CD14-positive monocyte (primary cell): ENCODE measurements around the gene SCAP. TPM values are rescaled to one million over a fixed set of nuclear protein-coding genes. Genes with fewer than 3 reads are reported as not detected.

Source experiments
- DNase-seq, 3 donors: peaks; one replicate each; pipeline ENCODE4 v3.0.0-alpha.2; 2011 to 2022
- H2AFZ ChIP-seq: 2 replicates; pipeline ENCODE4 v1.6.0; 2012; ENCODE audit warnings: mild to moderate bottlenecking, low read depth, low read length, inconsistent platforms; ENCODE audit not compliant: insufficient read depth, poor library complexity, severe bottlenecking
- H3K27ac ChIP-seq, 2 donors: 1 replicate in 1 of 2; 2 replicates in 1 of 2; pipeline ENCODE4 v1.5.1; 2012 to 2013; ENCODE audit warnings: low read length in 2 of 2, control low read depth in 1 of 2, inconsistent platforms in 1 of 2, low read depth in 1 of 2, mild to moderate bottlenecking in 1 of 2
- H3K27me3 ChIP-seq, 2 donors: one replicate each; pipeline versions ENCODE4 v1.6.0 to v1.6.1; 2011 to 2013; ENCODE audit warnings: low read length in 2 of 2; ENCODE audit not compliant: control insufficient read depth in 2 of 2, insufficient read depth in 2 of 2
- H3K36me3 ChIP-seq, 2 donors: replicated peaks in 1 of 2; 1 replicate in 1 of 2; 2 replicates in 1 of 2; pipeline versions ENCODE4 v1.5.1 to v1.6.1; 2012 to 2013; ENCODE audit warnings: low read length in 2 of 2, control low read depth in 1 of 2, inconsistent platforms in 1 of 2, mild to moderate bottlenecking in 1 of 2; ENCODE audit not compliant: insufficient read depth in 2 of 2, control insufficient read depth in 1 of 2
- H3K4me1 ChIP-seq, 2 donors: 1 replicate in 1 of 2; 2 replicates in 1 of 2; pipeline versions ENCODE4 v1.5.1 to v1.6.1; 2012 to 2013; ENCODE audit warnings: low read length in 2 of 2, control low read depth in 1 of 2, inconsistent platforms in 1 of 2, mild to moderate bottlenecking in 1 of 2, moderate library complexity in 1 of 2; ENCODE audit not compliant: insufficient read depth in 2 of 2, control insufficient read depth in 1 of 2
- H3K4me2 ChIP-seq: replicated peaks from 2 replicates; pipeline ENCODE3; 2012; ENCODE audit warnings: low read length, moderate library complexity, mild to moderate bottlenecking; ENCODE audit not compliant: poor library complexity, severe bottlenecking; ENCODE audit errors: extremely low read depth
- H3K4me3 ChIP-seq, 3 experiments: fragments of 200-600 bp in 1 of 3; sonication (generic) in 1 of 3; replicated peaks in 1 of 3; 1 replicate in 2 of 3; 2 replicates in 1 of 3; pipeline ENCODE4 v1.5.1; 2011 to 2013; ENCODE audit warnings: low read length in 3 of 3, mild to moderate bottlenecking in 3 of 3, control low read depth in 2 of 3, low read depth in 2 of 3, inconsistent platforms in 1 of 3, moderate library complexity in 1 of 3
- H3K79me2 ChIP-seq: 2 replicates; pipeline ENCODE4 v1.6.0; 2012; ENCODE audit warnings: mild to moderate bottlenecking, control low read depth, inconsistent platforms, low read length, moderate library complexity; ENCODE audit not compliant: insufficient read depth
- H3K9ac ChIP-seq: 2 replicates; pipeline ENCODE4 v1.6.0; 2017; ENCODE audit warnings: low read length, mild to moderate bottlenecking; ENCODE audit not compliant: insufficient read depth, poor library complexity, severe bottlenecking
- H3K9me3 ChIP-seq, 2 donors: replicated peaks in 1 of 2; 1 replicate in 1 of 2; 2 replicates in 1 of 2; pipeline versions ENCODE4 v1.5.1 to v1.6.1; 2012 to 2013; ENCODE audit warnings: low read length in 2 of 2, control low read depth in 1 of 2; ENCODE audit not compliant: control insufficient read depth in 1 of 2, insufficient read depth in 1 of 2
- H4K20me1 ChIP-seq: 2 replicates; pipeline ENCODE4 v1.6.0; 2012; ENCODE audit warnings: mild to moderate bottlenecking, low read length, control low read depth, moderate library complexity; ENCODE audit not compliant: insufficient read depth
- H3K27ac Mint-ChIP-seq, 7 donors: one replicate each; pipeline ENCODE4 v1.8.0; 2020; ENCODE audit warnings: mild to moderate bottlenecking in 7 of 7, mixed read lengths in 7 of 7, moderate library complexity in 6 of 7, inconsistent platforms in 2 of 7
- H3K27me3 Mint-ChIP-seq, 3 donors: one replicate each; pipeline ENCODE4 v1.8.0; 2021 to 2022; ENCODE audit warnings: low read depth in 3 of 3, mild to moderate bottlenecking in 3 of 3, mixed read lengths in 3 of 3, moderate library complexity in 3 of 3, inconsistent platforms in 1 of 3
- H3K36me3 Mint-ChIP-seq, 2 donors: one replicate each; pipeline ENCODE4 v1.8.0; 2020; ENCODE audit warnings: mixed read lengths in 2 of 2, inconsistent platforms in 1 of 2, mild to moderate bottlenecking in 1 of 2
- H3K4me1 Mint-ChIP-seq: one replicate; pipeline ENCODE4 v1.8.0; 2020; ENCODE audit warnings: mild to moderate bottlenecking, mixed read lengths
- H3K4me3 Mint-ChIP-seq, 2 donors: one replicate each; pipeline ENCODE4 v1.8.0; 2020; ENCODE audit warnings: mild to moderate bottlenecking in 2 of 2, mixed read lengths in 2 of 2, moderate library complexity in 1 of 2
- H3K9me3 Mint-ChIP-seq, 7 donors: one replicate each; pipeline ENCODE4 v1.8.0; 2020 to 2022; ENCODE audit warnings: mixed read lengths in 7 of 7, mild to moderate bottlenecking in 6 of 7, moderate library complexity in 6 of 7, inconsistent platforms in 2 of 7
- WGBS: methylation state at CpG from one replicate; pipeline ENCODE4 v1.1.5; 2013; ENCODE audit warnings: missing lambda C conversion rate; ENCODE audit not compliant: insufficient coverage; 5-methylcytosine and 5-hydroxymethylcytosine counted together
- intact Hi-C, 2 donors: fragments of 100-400 bp; cut with micrococcal nuclease; formaldehyde crosslinking; loops; one replicate each; pipeline versions ENCODE4 v1.15.0 to v1.15.1; 2023
- polyA plus RNA-seq, 3 donors: library from polyadenylated mRNA; depleted of rRNA in 1 of 3; unstranded in 2 of 3; stranded (reverse) in 1 of 3; fragments of 300-500 nt in 2 of 3; fragments of >200 nt in 1 of 3; fragmentation: Illumina TruSeq in 2 of 3; gene quantifications; 1 replicate in 2 of 3; 2 replicates in 1 of 3; pipeline ENCODE4 v1.2.3, GENCODE V29; 2012 to 2021
- TF ChIP-seq, protein P1 (sequence below): fragments of 200-600 bp; IDR thresholded peaks from one replicate; pipeline ENCODE4 v1.8.0; 2022; ENCODE audit warnings: antibody characterized with exemption, mild to moderate bottlenecking

The SCAP gene
- polyA plus RNA-seq, 3 donors = 26.3 to 27.8 (median 27.7) TPM

- WGBS = no CpG with 5 or more reads among the region's 7 CpGs
- H4K20me1 ChIP-seq = peaks cover 82% of the 10 kb centered on the region
- TF ChIP-seq, protein P1, sequence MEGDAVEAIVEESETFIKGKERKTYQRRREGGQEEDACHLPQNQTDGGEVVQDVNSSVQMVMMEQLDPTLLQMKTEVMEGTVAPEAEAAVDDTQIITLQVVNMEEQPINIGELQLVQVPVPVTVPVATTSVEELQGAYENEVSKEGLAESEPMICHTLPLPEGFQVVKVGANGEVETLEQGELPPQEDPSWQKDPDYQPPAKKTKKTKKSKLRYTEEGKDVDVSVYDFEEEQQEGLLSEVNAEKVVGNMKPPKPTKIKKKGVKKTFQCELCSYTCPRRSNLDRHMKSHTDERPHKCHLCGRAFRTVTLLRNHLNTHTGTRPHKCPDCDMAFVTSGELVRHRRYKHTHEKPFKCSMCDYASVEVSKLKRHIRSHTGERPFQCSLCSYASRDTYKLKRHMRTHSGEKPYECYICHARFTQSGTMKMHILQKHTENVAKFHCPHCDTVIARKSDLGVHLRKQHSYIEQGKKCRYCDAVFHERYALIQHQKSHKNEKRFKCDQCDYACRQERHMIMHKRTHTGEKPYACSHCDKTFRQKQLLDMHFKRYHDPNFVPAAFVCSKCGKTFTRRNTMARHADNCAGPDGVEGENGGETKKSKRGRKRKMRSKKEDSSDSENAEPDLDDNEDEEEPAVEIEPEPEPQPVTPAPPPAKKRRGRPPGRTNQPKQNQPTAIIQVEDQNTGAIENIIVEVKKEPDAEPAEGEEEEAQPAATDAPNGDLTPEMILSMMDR = no peak
- peaks cover 60% of the 10 kb centered on the region for H3K79me2 ChIP-seq
- H3K9me3 ChIP-seq = no peaks in the 10 kb centered on the region
- H3K36me3 Mint-ChIP-seq = peaks cover 44 to 71% of the 10 kb centered on the region in 2 donors
- no peaks in the 10 kb centered on the region for H3K4me1 ChIP-seq
- H3K4me3 Mint-ChIP-seq = no peak overlapping the region
- H3K9ac ChIP-seq = no peak overlapping the region
- no peak overlapping the region for H2AFZ ChIP-seq
- no peaks in the 10 kb centered on the region for H3K27me3 ChIP-seq
- H3K36me3 ChIP-seq = peaks cover 30 to 82% of the 10 kb centered on the region in 2 donors
- H3K4me3 ChIP-seq = no peak overlapping the region
- H3K9me3 Mint-ChIP-seq = peaks cover 0 to 2% (median 0%) of the 10 kb centered on the region in 7 donors
- intact Hi-C loops = no loop called here
- no peak overlapping the region for H3K27ac ChIP-seq
- peak overlapping the region in 1 of 7 donors; percentile 48 for H3K27ac Mint-ChIP-seq
- H3K4me2 ChIP-seq = no peak overlapping the region
- peaks cover 0 to 3% (median 1%) of the 10 kb centered on the region in 3 donors for H3K27me3 Mint-ChIP-seq
- peaks cover 6% of the 10 kb centered on the region for H3K4me1 Mint-ChIP-seq
- DNase-seq = no peak
Observed at GRCh38 chr3:47398228-47398627, 77.5 kb downstream of the SCAP start.

GRCh38 chr3:47394881-47395280 is 80.9 kb downstream of the SCAP start:
- H3K4me1 Mint-ChIP-seq = peaks cover 6% of the 10 kb centered on the region
- WGBS = 100% methylated on average over 1 of the region's 3 CpGs
- intact Hi-C loops = no loop called here

More at GRCh38 chr3:47394881-47395280, 80.9 kb downstream of the SCAP start:
- no peak for DNase-seq
- H3K9ac ChIP-seq = no peak overlapping the region
- H3K36me3 ChIP-seq = peaks cover 29 to 67% of the 10 kb centered on the region in 2 donors
- Mint-ChIP-seq H3K36me3 (peaks cover 32 to 62% of the 10 kb centered on the region in 2 donors), H3K4me3 (no peak overlapping the region), H3K27ac (peak overlapping the region in 3 of 7 donors; percentile 15 to 89 (median 47)), H3K27me3 (peaks cover 0 to 1% (median 1%) of the 10 kb centered on the region in 3 donors), H3K9me3 (peaks cover 0 to 2% (median 0%) of the 10 kb centered on the region in 7 donors)
- H3K27me3 ChIP-seq = no peaks in the 10 kb centered on the region
- no peaks in the 10 kb centered on the region for H3K4me1 ChIP-seq
- peak overlapping the region in 1 of 2 donors; percentile 1 for H3K27ac ChIP-seq
- no peak overlapping the region for H2AFZ ChIP-seq
- H4K20me1 ChIP-seq = peaks cover 93% of the 10 kb centered on the region
- no peaks in the 10 kb centered on the region for H3K9me3 ChIP-seq
- peaks cover 81% of the 10 kb centered on the region for H3K79me2 ChIP-seq
- TF ChIP-seq, protein P1 = no peak
- H3K4me3 ChIP-seq = no peak overlapping the region
- H3K4me2 ChIP-seq = no peak overlapping the region
